ENCODE measurements around the gene RFX8.
"Not testable (repeated sequence)": the region's sequence is repeated elsewhere in the genome, so short reads cannot be mapped to it uniquely, and the experiment has no call there.

RFX8 gene

DNA sequence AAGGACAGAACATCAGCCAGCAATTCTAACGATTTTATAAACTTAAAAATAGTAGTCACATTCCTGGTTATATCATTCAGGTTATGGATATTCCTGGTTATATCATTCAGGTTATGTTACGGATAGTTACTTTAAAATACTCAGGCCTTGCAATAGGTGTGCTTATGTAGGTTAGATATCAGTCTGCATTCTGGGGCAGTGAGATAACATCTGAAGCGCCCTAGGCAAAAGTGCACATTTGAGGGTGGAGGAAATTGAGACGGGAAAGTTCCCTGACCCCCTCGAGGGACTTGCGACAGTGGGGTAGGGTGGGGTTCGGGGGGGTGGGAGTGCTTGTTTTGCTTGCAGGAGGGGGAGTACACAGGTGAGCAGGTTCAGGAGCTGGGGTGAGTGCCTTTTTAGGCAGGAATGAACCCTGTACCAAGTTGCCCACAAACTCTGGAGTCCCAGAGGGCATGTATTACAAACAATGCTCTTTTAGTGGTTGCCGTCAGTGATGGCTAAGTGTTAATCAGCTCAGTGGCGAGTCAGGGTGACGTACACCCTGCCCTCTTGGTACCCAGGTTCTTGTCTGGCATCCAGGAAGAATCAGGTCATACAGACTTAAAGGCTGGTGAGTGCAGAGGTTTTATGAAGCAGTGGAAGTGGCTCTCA is 119.4 kb downstream of the RFX8 start:
- no peak overlapping the region for H3K4me3 ChIP-seq (ENCODE audit: low read length)
- H3K9ac ChIP-seq (ENCODE audit: low read length) = no peak overlapping the region
- no peaks in the 10 kb centered on the region for H3K27me3 ChIP-seq (ENCODE audit: control insufficient read depth, insufficient read depth, low read length)
- H3K36me3 ChIP-seq (ENCODE audit: control insufficient read depth, low read depth, low read length) = no peaks in the 10 kb centered on the region
- no peak overlapping the region for H3K27ac ChIP-seq (ENCODE audit: low read length)
- H3K4me1 ChIP-seq (ENCODE audit: control insufficient read depth, low read depth, low read length) = peaks cover 9% of the 10 kb centered on the region
- no peaks in the 10 kb centered on the region for H3K9me3 ChIP-seq (ENCODE audit: control insufficient read depth, low read depth, low read length)

DNA sequence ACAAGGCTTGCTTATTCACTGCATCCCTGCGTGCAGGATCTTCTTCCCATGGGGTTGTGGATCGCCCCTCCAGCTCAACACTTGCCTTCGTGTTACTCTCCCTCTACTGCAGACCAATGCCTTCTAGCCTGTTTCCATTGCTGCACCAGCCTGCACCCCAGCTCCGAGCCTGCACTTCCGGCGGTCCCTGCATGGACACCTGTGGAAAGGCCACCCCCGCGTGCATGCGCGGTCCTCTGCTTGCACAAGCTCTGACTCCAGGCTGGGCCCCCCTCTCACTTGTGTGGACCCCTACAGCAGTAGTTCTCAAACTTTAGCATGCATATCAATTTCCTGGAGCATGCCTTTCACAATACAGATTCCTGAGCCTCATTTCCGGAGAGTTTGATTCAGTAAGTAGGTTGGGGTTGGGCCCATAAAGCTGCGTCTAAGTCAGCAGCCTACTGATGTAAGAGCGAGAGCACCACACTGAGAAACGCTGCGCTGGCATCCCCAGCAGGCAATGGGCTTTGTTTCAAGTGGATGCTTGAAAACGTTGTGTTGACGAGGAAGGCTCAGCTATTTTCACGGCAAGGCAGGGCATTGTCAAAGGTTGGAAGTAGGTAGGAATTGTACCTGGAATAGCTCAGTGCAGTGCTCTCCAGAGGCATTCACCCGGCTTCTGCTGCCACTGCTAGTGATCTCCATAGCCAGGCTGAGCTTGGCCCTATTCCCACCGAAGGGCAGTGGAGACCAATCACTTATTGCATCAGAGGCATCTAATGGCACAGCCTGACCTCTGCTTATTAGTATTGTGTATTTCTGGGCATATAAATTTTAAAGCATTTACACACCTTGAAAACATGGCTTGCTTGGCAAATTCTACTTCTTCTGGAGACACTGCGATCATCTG is 120.2 kb downstream of the RFX8 start:
- Histone ChIP-seq H3K9ac (ENCODE audit: low read length) (no peak overlapping the region), H3K27ac (ENCODE audit: low read length) (no peak overlapping the region), H3K36me3 (ENCODE audit: control insufficient read depth, low read depth, low read length) (no peaks in the 10 kb centered on the region), H3K9me3 (ENCODE audit: control insufficient read depth, low read depth, low read length) (no peaks in the 10 kb centered on the region), H3K4me3 (ENCODE audit: low read length) (no peak overlapping the region), H3K4me1 (ENCODE audit: control insufficient read depth, low read depth, low read length) (peaks cover 2% of the 10 kb centered on the region), H3K27me3 (ENCODE audit: control insufficient read depth, insufficient read depth, low read length) (no peaks in the 10 kb centered on the region)

- H3K27ac ChIP-seq (ENCODE audit: low read length); H3K9me3 ChIP-seq (ENCODE audit: control insufficient read depth, low read depth, low read length); H3K4me3 ChIP-seq (ENCODE audit: low read length); H3K36me3 ChIP-seq (ENCODE audit: control insufficient read depth, low read depth, low read length); H3K4me1 ChIP-seq (ENCODE audit: control insufficient read depth, low read depth, low read length); H3K9ac ChIP-seq (ENCODE audit: low read length); H3K27me3 ChIP-seq (ENCODE audit: control insufficient read depth, insufficient read depth, low read length): not testable (repeated sequence)
Measured at GRCh38 chr2:101352631-101353030, 122.3 kb downstream of the RFX8 start.

GRCh38 chr2:101351207-101351606 is 123.7 kb downstream of the RFX8 start:
- Histone ChIP-seq H3K9me3 (ENCODE audit: control insufficient read depth, low read depth, low read length) (no peaks in the 10 kb centered on the region), H3K36me3 (ENCODE audit: control insufficient read depth, low read depth, low read length) (no peaks in the 10 kb centered on the region), H3K4me1 (ENCODE audit: control insufficient read depth, low read depth, low read length) (no peaks in the 10 kb centered on the region), H3K9ac (ENCODE audit: low read length) (no peak overlapping the region), H3K27me3 (ENCODE audit: control insufficient read depth, insufficient read depth, low read length) (no peaks in the 10 kb centered on the region), H3K27ac (ENCODE audit: low read length) (no peak overlapping the region), H3K4me3 (ENCODE audit: low read length) (no peak overlapping the region)

DNA sequence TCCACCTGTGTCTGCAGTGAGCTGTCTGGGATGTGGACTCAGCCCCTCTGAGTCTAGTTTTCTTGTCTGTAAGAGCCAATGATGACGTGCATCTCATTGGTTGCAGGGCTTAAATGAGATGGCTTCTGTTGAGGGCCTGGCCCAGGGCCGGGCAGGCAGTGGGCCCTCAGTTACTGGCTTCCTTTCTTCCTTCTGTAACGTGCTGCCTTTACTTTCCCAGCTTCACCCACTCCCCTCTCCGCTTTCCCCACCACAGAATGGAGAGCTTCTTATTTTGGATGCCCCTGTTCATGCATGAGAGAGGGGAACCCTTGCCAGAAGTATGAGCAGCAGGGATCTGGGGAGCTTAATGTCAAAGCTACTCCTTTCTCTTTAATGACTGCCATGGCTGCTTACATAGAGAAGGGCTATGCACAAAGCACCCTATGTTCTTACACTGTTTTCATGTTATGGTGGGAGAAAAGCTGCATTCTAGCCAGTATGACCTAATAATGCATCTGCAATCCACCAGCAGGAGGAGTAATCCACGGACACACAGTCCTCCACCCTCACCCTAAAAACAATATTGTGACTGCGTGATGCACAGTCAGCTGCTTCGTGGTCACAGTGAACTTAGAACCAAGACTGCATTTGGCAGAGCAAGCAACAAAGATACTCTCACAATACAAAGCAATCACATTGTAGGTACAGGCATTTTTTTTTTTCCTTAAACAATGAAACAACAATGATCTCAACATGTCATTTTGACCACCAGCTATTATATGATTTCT is 124.8 kb downstream of the RFX8 start:
- Histone ChIP-seq H3K4me3 (ENCODE audit: low read length) (no peak overlapping the region), H3K27me3 (ENCODE audit: control insufficient read depth, insufficient read depth, low read length) (no peaks in the 10 kb centered on the region), H3K4me1 (ENCODE audit: control insufficient read depth, low read depth, low read length) (no peaks in the 10 kb centered on the region), H3K27ac (ENCODE audit: low read length) (no peak overlapping the region), H3K9ac (ENCODE audit: low read length) (no peak overlapping the region), H3K9me3 (ENCODE audit: control insufficient read depth, low read depth, low read length) (no peaks in the 10 kb centered on the region), H3K36me3 (ENCODE audit: control insufficient read depth, low read depth, low read length) (no peaks in the 10 kb centered on the region)

DNA sequence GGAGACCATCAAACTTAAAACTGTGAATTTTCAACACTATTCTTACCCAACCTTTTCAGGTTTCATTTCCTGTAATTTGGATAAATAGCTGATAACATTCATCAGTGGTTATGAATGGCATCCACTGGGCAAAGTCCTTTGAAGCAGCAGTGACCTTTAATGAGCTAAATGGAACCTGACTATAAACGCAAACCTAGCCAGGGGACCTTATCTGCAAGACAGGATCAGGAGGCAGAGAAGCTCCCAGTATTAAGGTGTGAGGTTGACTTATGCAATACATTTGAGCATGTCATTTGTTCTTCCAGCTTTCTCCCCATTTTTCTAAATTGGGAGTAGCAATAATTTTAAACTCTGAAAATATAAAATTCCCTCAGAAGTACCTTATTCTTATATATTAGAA is 126.0 kb downstream of the RFX8 start:
- Histone ChIP-seq H3K36me3 (ENCODE audit: control insufficient read depth, low read depth, low read length) (no peaks in the 10 kb centered on the region), H3K9me3 (ENCODE audit: control insufficient read depth, low read depth, low read length) (no peaks in the 10 kb centered on the region), H3K27ac (ENCODE audit: low read length) (no peak overlapping the region), H3K27me3 (ENCODE audit: control insufficient read depth, insufficient read depth, low read length) (no peaks in the 10 kb centered on the region), H3K4me3 (ENCODE audit: low read length) (no peak overlapping the region), H3K9ac (ENCODE audit: low read length) (no peak overlapping the region), H3K4me1 (ENCODE audit: control insufficient read depth, low read depth, low read length) (no peaks in the 10 kb centered on the region)

All from iPS-18a (cell line).